ENCODE results near the gene LMCD1. TPM values are rescaled to one million over a fixed set of nuclear protein-coding genes. Genes with fewer than 3 reads are reported as not detected.
A peak's percentile ranks its signal among the peaks of the same experiment; 100 is the strongest.

Gene LMCD1
- total and polyA plus RNA-seq, 2 experiments from 2014 or later = 21.8 to 35.3 TPM

- Histone ChIP-seq H3K4me3 (no peak overlapping the region), H3F3A (replicated peaks; ENCODE audit: low read depth) (no peaks in the 10 kb centered on the region), H4K20me1 (replicated peaks; ENCODE audit: insufficient read depth) (no peaks in the 10 kb centered on the region; the same call in 1 of the 2 replicates), H3K27me3 (ENCODE audit: insufficient read depth) (no peaks in the 10 kb centered on the region), H3K79me2 (replicated peaks; ENCODE audit: insufficient read depth) (peaks cover 12% of the 10 kb centered on the region), H3K9me2 (ENCODE audit: insufficient read depth) (peaks cover 8% of the 10 kb centered on the region; the same call in 1 of the 2 replicates), H3K27ac (ENCODE audit: low read depth) (peak overlapping the region; percentile 48; the same call in 1 of the 2 replicates), H2AFZ (no peak overlapping the region), H3K4me2 (no peak overlapping the region), H3K4me1 (ENCODE audit: insufficient read depth) (peaks cover 30% of the 10 kb centered on the region), H3K36me3 (ENCODE audit: insufficient read depth) (no peaks in the 10 kb centered on the region)
- TF ChIP-seq POLR2AphosphoS5 (IDR thresholded peaks at IDR 0.05; ENCODE audit: low read depth) (no peak), ZNF462 (CRISPR knock-in tag; IDR thresholded peaks at IDR 0.05) (no peak), CREB1 (CRISPR knock-in tag; IDR thresholded peaks at IDR 0.05; ENCODE audit: low read depth) (no peak), ZNF114 (CRISPR knock-in tag; IDR thresholded peaks at IDR 0.05) (no peak), CTCF (conservative IDR thresholded peaks at IDR 0.05; ENCODE audit: low read depth in 2 of 2) (no peak), NANOG (IDR thresholded peaks at IDR 0.05; ENCODE audit: borderline replicate concordance) (no peak), STAT1 (IDR thresholded peaks at IDR 0.05; ENCODE audit: unreplicated experiment) (no peak), EZH2 (IDR thresholded peaks at IDR 0.05; ENCODE audit: low read depth, unreplicated experiment) (no peak), ZNF331 (CRISPR knock-in tag; IDR thresholded peaks at IDR 0.05; ENCODE audit: low read depth) (no peak), JUNB (IDR thresholded peaks at IDR 0.05; ENCODE audit: unreplicated experiment) (no peak), ETS1 (IDR thresholded peaks at IDR 0.05) (no peak), EZH2phosphoT487 (IDR thresholded peaks at IDR 0.05; ENCODE audit: unreplicated experiment) (no peak), REST (IDR thresholded peaks at IDR 0.05; ENCODE audit: unreplicated experiment) (no peak)
- DNase-seq (ENCODE audit: low spot score) (no peak), ATAC-seq (no peak)
- H3K27ac Mint-ChIP-seq = peak overlapping the region; percentile 83; the same call in 1 of the 2 replicates
- H3K27me3 Mint-ChIP-seq (ENCODE audit: insufficient read depth, low read depth, poor library complexity) = peaks cover 2% of the 10 kb centered on the region
- peaks cover 28% of the 10 kb centered on the region for H3K4me1 Mint-ChIP-seq
- H3K36me3 Mint-ChIP-seq (ENCODE audit: low read depth) = peaks cover 4% of the 10 kb centered on the region; the same call in 1 of the 3 replicates
- H3K4me3 Mint-ChIP-seq = no peak overlapping the region
- peaks cover 4% of the 10 kb centered on the region; the same call in 2 of the 3 replicates for H3K9me3 Mint-ChIP-seq
Measured at GRCh38 chr3:8519774-8520448, 18.3 kb downstream of the LMCD1 start.

All from GM23338 (cell line).